Activated CD4-positive, CD25-positive, alpha-beta regulatory T cell (primary cell): ENCODE results near the gene KLF3.

Experiments used
- DNase-seq, 4 experiments: peaks; one replicate each; lab custom pipeline; 2025; lab: John Stamatoyannopoulos, UW

KLF3 gene

DNA sequence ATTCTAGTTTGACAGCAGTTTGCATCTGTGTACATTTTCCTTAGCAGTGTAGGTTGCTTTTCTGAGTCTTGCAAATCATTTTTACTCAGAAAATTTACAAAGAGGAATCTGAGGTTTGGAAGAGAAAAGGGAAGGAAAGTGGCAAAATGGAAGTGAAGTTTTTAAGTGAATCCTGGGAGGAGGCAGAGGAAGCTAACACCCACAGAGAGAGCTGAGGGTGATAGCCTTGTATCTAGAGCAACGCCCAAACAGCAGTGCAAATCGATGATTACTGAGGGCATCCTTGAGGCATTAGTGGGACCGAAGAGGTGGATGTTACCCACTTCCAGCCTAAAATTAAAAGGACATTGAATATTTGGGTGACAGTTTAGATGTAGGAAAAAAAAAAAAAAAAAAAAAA, 31.8 kb downstream of the KLF3 start:
- no peak for DNase-seq

DNA sequence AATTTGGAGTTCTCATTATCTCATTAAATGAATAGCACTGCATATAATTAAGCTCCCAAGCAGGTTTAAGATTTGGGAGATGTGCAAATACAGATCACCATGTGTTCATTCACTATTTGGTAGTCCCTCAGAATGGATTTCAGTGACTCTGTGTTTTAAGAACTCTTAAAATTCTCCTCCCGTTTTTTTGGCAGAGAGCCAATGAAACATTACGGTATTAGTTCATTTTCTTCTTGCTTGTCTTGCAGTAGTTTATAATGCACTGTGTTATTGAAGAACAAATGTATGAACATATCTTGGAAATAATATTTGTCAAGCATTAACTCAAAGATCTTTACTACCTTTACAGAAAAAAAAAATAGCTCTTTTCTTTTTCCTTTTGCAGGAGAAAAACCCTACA, 32.7 kb downstream of the KLF3 start:
- DNase-seq: no peak

DNA sequence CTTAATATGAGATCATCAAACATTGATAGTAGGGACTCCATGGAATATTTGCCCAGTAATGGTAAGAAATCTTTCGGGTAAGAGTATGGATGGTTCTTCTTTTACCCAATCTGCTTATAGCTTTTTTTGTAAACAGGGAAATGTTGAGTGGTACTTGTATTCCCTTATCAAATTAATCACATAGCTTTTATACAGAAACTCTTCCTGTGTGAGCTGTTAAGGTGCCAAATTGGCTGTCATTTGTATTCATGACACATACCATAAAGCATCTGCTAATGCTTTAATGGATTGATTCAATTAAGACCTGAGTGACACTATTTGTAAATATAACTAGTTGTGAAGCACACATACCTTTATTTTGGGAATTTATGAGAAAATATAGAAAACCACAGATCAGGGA, 34.2 kb downstream of the KLF3 start:
- no peak for DNase-seq

DNA sequence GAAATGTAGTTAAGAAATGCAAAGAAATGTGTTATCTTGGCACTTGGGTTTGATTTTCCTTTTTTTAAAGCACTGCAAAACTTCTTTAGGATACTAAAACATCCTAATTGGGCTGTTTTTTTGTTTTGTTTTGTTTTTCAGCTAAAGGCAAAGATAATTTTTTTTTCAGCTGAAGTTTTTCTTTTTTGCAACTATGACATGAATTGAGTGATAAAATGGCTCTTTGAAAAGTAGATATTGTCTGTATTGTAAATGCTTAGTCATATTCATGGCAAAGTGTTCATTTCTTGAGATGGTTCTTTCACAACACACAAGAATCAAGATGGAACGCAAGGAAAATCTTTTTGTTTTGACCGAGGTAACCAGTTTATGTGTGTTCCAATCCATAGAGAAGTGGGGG, 35.1 kb downstream of the KLF3 start:
- DNase-seq: no peak

DNA sequence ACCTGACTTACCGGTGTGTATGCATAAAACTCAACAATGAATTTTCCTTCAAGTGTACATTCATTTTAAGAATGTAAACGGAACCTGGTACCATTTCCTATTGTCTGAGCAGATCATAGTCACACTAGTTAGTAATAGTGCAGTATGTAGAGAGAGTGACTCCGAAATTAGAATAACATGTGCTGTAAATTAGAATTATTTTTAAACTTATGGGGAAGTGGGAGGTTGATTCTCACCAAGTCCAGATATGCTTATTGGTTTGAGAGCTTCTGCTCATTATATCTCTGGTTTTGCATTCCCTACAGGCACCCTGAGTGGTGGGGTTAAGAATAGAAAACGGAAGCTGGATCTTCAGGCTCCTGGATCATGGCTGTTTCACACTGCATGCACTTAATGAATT, 39.6 kb downstream of the KLF3 start:
- no peak for DNase-seq

DNA sequence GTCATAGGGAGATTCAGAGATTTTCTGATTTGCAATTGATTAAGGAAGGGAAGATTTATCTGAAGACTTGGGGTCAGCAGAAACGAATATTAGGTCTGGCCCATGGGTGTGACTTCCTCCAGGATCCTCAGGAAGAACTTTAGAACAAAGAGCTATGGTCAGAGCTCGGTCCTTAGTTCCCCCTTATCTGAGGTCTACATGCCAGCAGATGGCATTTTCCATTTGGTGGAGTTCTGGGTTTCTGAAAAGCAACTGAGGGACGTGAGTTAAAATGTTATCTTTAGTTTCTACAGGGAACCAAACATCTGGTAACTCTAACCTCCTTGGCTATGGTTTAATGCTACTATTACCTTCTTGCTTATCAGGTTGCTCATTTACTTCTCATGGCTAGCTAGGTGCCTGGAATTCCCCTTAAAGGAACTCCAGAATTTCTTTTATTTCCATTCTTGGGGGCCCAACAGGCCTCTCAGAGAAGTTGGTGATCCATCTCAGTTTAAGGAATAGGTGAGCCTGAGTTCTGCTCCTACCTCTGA, 40.7 kb downstream of the KLF3 start:
- no peak for DNase-seq

DNA sequence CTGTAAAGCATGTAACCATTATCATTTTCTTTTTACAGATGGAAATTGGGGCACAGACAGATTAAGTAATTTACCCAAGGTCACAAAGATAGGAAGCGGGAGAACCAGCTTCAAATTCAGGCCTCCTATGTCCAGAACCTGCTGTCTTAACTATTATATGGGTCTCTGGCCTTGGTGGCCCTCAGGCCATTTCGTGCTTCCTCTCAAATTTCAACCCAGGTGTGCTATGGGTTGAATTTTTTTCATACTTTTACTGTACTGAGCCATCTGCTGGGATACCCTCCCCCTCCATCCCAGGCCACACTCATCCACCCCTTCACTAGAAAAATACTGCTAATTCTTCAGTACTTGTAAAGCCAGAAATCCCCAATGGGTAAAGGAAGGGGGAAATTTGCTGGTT, 42.3 kb downstream of the KLF3 start:
- DNase-seq: no peak

DNA sequence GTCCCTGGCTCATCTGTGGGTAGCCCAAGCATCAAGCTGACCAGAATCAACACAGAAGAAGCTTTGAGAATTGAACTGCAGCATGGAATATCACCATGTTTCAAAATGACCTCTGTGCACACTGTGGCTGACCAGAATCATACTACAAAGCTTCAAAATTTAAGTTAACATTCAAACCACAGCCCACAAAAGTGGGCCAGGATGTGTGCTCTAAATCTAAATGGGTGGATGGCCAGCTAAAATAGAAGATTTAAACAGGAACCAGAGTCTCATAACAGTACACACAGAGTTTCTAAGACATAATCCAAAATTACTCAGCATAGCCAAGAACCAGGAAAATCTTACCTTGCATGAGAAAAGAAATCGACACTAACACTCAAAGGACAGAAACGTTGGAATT, 46.1 kb downstream of the KLF3 start:
- DNase-seq: no peak

DNA sequence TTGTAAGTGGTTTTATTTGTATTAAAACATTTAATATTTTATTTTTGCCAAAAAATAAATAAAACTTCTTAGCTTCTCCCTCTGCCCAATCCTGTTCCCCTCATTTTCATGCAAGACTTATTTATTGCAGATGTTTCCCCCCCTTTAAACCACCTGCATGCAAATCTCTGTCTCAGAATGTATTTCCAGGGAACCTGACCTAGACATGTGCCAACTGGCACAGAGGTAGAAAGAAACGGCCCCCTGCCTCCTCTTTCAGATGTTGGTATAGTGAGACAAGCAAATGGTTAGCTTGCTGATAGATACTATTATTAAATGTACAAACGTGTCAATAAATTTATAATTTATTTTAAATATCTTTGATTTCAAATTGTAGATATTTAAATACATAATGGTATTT, 47.1 kb downstream of the KLF3 start:
- no peak for DNase-seq

DNA sequence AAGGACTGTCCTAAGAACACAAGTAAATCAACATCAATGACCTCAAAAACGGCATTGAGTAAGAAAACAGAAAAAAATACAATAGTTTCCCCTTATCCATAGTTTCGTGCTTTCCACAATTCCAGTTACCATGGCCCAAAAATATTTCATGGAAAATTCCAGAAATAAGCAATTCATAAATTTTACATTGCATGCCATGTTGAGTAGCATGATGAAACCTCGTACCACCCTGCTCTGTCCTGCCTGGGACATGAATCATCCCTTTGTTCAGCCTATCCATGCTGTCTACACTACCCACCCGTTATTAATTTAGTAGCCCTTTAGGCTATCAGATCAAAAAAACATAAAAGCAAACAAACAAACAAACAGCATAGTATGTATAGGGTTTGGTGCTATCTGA, 51.1 kb downstream of the KLF3 start:
- no peak for DNase-seq

DNA sequence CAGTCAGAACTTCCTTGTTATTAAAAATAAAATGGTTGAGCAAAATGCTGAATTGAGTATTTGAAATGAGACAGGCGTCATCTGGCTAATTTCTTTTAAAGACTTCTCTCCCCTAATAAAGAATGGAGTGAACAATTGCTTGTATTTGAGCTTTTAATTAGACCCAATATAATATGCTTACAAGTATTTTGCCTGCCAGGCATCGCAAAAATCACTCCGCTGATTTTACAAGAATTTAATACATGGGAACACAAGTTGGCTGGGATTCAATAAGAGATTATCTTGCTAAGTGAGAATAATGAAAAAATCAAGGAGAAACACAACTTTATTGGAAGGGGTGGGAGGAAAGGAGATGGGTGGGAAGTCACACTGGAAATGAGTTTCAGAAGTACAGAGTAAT, 52.3 kb downstream of the KLF3 start:
- DNase-seq: no peak

DNA sequence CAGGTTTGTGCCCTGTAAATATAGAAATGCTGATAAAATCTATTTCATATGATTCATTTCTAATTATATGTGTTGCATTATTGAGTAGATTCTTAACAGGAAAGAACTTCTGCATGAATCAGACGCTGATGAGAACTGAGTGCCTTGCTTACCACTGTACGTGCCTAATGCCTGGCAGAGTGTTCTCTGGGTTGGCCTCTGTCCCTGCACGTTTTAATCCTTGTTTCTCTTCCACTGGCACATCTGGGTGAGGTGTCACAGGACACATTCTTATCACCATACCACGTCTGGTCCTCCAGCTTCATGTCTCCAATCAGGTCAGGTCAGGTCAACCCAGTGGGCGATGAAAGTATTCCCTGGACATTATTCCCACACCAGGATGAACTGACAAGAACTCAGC, 53.6 kb downstream of the KLF3 start:
- DNase-seq: no peak

DNA sequence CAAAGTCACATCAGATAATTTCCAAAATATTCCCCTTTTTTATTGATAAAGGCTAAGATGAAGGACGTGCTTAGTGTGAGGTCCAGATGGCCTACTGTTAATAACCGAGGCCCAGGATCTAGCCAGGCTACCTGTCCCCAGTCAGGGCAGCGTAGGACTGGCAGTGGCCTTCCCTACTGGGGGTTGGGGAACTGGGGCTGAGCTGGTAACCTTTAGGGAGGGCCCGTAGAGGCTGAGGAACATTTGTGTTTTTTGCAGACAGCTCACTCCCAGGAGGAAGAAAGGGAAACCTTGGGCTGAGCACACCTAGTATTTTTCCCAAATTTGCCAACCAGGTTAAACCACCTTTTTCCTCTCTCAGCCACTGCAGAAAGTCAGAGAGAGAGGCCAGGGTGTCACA, 59.1 kb downstream of the KLF3 start:
- DNase-seq: no peak

DNA sequence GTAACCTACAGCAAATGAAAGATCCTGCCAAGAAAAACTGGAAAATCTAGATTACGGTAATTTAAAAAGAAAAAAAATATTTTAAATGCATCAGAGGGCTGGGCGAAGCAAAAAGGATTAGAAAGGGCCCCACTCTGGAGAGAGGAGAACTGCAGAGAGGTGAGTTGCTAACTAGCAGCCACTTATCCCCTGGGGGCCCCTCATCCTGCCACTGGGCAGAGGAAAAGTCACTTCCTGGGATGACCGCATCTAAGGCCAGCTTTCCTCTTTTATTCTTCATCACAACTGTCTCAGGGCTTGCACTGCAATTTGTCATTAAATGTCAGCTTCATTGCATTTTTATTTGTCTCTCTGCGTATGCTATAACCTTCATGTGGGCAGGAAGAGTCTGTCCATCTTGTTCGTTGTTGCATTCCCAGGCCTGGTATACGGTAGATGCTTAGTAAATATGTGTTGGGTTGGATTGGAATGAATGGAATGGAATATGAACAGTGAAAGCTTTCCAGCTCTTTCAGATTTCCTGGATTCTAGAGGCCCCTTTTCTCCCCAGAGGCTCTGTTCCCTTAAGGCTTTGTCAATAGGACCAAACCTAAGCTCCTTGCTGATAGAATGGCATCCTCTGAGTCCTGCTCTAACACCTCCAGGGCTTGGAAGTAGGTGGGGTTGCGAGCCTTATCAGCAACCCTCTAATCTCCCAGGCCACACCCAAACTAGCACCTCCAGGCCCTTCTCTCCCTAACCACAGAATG, 59.9 kb downstream of the KLF3 start:
- DNase-seq: no peak

DNA sequence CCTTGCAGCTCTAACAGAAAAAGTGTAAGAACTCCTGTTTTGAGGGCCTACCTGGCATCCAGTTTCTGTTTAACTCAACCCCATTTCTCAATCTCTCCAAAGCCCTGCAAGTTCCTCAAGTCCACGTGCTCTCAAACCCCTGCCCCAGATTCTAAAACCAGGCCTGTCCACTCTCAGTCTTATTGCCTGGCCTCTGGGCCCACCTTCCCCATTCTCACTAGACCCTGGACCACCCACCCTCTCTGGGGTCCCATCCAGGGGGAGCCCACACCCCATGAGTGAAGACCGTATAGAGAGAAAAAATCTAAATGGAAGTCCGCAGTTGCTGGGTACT, 60.4 kb downstream of the KLF3 start:
- DNase-seq: no peak

DNA sequence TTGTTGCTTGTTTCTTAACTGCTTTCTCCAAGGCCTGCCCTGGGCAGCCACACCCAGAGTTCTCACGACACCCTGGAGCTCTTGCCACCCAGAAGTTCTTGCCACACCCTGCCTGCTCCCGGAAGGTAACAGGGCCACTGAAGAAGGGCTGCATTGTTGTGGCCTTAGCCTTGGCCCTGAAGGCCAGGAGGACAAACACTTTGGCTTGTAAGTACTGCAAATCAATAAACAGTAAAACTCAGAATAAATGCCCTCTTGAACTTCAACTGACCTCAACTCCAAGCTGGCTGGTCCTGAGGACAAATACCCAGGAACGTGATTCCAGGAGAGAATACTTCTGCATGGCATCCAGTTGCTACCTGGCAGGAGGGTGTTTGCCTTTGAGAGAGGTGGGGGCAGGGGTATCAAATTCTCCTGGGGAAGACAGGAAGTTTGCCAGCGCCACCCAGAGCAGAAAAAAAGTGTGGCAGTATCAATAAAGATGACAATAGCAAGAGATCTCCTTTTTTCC, 64.7 kb downstream of the KLF3 start:
- DNase-seq: no peak

DNA sequence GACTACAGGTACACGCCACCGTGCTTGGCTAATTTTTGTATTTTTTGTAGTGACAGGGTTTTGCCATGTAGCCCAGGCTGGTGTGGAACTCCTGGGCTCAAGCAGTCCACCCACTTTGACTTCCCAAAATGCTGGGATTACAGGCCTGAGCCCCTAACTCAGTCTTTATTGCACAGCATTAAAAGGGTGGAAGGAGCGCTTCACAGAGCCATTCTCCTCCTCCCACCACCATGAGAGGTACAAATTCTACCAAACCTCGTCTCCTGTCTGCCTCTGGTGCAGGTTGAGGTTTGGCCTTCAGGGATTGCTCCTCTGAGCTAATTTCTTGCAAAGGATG, 66.5 kb downstream of the KLF3 start:
- no peak for DNase-seq

DNA sequence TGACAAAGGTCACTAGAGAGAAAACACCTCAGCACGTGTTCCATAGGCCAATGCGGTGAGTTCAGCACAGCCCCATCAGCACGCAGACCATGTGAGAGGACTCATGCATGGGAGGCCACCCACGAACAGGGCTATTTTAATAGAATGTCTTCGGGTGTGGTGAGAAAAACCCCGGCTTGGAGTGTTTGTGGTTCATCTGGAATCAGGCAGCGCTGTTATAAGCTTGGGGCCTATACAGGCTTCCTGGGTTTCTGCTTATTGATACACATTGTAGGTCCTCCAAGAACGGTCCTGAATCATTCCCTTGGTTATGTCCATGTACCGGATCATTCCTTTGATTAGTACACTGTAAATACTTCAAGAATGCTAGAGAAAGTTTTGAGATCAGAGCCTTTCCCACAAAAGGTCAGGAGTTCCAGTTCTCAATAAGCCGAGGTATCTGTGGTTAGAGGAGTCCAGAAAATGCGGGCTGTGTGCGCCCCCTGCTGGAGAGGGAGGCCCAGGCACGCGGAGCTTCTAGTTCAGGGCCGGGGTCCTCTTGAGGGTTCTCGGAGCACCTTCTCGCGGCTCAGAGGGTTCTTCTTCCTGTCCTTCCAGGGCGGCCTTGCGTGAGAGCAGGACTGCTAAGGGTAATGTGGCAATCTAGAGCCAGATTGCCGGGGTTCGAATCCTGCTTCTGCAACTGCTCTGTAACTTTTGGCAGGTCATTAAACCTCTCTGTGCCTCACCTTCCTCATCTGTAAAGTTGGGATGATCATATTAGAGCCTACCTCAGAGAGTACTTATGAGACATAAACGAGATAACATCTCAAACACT, 67.0 kb downstream of the KLF3 start:
- peak; percentile 55 to 79 (median 66) for DNase-seq

DNA sequence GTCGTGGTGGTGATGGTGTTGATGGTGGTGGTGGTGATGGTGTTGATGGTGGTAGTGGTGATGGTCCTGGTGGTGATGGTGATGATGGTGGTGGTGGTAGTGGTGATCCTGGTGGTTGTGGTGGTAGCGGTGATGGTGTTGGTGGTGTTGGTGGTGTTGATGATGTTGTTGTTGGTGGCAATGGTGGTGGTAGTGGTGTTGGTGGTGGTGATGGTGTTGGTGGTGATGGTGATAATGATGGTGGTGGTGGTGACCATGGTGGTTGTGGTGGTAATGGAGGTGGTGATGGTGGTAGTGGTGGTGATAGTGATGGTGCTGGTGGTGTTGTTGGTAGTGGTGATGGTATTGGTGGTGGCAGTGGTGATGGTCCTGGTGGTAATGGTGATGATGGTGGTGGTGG, 69.7 kb downstream of the KLF3 start:
- no peak for DNase-seq

DNA sequence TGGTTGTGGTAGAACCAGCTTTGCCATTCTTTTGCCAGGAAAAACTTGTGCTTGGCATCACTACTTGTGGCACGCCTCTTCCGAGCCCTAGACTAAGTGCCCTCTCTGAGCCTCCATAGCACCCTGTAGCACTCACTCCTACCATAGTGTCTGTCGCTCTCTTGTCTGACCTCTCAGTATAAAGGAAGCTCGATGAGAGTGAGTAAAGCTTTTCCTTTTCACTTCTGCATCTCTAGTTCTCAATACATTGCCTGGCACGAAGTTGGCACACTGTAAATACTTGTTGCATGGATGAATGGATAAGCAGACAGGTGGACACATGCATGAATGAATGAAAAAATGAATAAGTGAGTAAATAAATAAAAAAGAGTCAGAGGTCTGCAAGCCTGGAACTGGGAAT, 70.4 kb downstream of the KLF3 start:
- no peak for DNase-seq

DNA sequence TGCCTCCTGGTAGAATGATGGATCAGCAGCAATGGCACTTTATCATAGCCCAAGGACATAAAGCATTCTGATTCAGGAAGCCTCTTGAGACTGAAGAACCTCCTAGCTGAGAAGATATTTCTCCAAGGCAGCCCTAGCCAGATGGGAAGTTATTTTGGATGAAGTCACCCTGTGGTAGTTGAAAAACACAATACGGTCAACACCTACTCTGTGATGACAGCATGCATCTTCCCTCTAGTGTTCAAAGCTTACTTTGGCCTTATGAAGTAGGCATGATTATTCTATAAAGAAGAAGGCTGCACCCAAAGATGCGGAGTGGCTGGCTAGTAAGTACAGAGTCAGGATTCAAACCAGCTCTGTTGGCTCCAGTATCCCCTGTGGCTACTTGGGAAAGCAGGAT, 70.9 kb downstream of the KLF3 start:
- DNase-seq: no peak

DNA sequence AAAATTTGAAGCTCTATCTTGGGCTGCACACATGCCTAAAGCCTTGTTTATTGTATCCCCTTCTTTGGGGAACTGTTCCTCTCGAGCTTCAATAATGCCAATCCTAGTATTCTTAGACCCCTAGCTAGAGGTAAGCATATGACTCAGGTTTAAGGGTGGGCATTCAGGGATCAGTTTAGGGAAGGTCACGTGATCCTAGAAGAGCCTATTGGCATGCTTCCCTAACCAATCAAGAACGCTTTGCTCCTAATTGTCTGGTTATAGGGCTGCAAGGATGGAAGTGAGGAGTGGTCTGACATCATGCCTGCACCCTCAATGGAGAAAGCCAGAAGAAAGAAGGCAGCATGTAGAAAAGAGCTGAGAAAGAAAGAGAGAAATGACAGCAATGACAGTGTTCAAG, 71.9 kb downstream of the KLF3 start:
- no peak for DNase-seq

DNA sequence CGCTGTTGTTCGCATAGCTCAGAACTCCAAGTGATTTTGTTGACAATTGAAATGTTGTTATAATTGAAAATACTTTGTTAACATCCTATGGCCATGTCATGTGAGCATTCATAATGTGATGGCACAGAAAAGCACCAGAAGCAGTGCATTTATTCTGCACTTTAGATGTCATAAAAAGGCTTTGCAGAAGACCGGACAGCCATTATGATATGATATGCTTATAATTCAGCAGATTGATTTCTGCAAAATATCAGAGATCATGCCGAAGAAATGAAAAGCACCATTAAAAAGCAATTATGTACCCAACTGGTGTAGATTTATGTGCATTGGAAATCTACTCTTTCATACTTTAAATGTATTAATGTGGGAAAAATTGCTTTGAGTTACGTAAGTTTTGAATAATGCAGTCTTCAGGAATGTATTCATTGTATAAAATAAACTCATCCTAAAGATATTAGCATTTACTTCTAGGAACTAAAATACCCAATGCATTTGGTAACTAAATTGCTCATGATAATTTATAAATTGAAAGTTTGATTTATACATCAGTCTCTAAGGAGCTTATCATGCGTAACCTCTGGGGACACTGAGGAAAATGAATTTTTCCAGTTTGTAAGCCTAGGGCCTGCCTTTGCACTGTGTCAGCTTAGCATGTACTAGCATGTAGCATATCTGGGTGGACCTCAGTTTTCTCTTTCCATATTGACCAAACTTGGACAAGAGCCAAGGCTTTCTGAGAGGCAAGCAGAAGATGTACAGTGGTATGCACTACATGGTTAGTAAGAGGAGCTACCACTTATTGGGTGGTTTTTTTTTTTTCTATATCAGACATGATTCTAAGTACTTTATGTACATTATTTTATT, 75.2 kb downstream of the KLF3 start:
- no peak for DNase-seq
